Prostate gland (tissue), 2 donors: ENCODE results near the gene PPP4R2. TPM values are rescaled to one million over a fixed set of nuclear protein-coding genes. Genes with fewer than 3 reads are reported as not detected.

Experiments
- DNase-seq: peaks from one replicate; pipeline ENCODE4 v3.0.0-alpha.2; 2019; ENCODE audit warnings: low spot score
- H3K27ac ChIP-seq, 2 donors: fragments of 200-600 bp; sonication (generic); 2 replicates each; pipeline ENCODE4 v1.5.1; 2017 to 2019
- H3K27me3 ChIP-seq: fragments of 200-600 bp; sonication (generic); replicated peaks from 2 replicates; pipeline ENCODE4 v1.5.1; 2019; ENCODE audit not compliant: insufficient read depth
- H3K36me3 ChIP-seq, 2 donors: fragments of 200-600 bp; sonication (generic); 1 replicate in 1 of 2; 2 replicates in 1 of 2; pipeline versions ENCODE4 v1.5.1 to v1.8.1; 2017 to 2019
- H3K4me1 ChIP-seq: fragments of 200-600 bp; sonication (generic); replicated peaks from 2 replicates; pipeline ENCODE4 v1.5.1; 2019
- H3K4me3 ChIP-seq, 2 donors: fragments of 200-600 bp; sonication (generic); 2 replicates each; pipeline ENCODE4 v1.5.1; 2017 to 2019
- H3K9me3 ChIP-seq: fragments of 200-600 bp; sonication (generic); 2 replicates; pipeline ENCODE4 v1.5.1; 2017
- POLR2A ChIP-seq: fragments of 450-650 bp; IDR thresholded peaks from one replicate; pipeline ENCODE4 v1.6.1; 2016; ENCODE audit warnings: antibody characterized with exemption, mild to moderate bottlenecking
- POLR2AphosphoS5 ChIP-seq: sonication (generic); formaldehyde crosslinking; IDR thresholded peaks from one replicate; pipeline ENCODE4 v1.6.1; 2017; ENCODE audit warnings: antibody characterized with exemption
- WGBS: methylation state at CpG from one replicate; pipeline ENCODE4 v1.1.5; 2018; 5-methylcytosine and 5-hydroxymethylcytosine counted together
- intact Hi-C: fragments of 100-400 bp; cut with DNase I; formaldehyde crosslinking; loops from one replicate; pipeline ENCODE4 v1.14.2; 2022
- total RNA-seq, 2 donors: library from RNA; depleted of rRNA; stranded (reverse); fragments of >200 nt; gene quantifications; one replicate each; pipeline ENCODE4 v1.1.0, GENCODE V29; 2016
- TF ChIP-seq, protein P1 (sequence below), 4 experiments: fragments of 200-600 bp in 2 of 4; fragments of 450-650 bp in 2 of 4; sonication (generic) in 2 of 4; IDR thresholded peaks; 1 replicate in 3 of 4; 2 replicates in 1 of 4; pipeline ENCODE4 v1.5.1; 2016 to 2019; ENCODE audit warnings: antibody characterized with exemption in 4 of 4, mild to moderate bottlenecking in 2 of 4, moderate library complexity in 2 of 4

PPP4R2 gene
- total RNA-seq, 2 donors from 2014 or later = 29.6 to 41.8 TPM

DNA sequence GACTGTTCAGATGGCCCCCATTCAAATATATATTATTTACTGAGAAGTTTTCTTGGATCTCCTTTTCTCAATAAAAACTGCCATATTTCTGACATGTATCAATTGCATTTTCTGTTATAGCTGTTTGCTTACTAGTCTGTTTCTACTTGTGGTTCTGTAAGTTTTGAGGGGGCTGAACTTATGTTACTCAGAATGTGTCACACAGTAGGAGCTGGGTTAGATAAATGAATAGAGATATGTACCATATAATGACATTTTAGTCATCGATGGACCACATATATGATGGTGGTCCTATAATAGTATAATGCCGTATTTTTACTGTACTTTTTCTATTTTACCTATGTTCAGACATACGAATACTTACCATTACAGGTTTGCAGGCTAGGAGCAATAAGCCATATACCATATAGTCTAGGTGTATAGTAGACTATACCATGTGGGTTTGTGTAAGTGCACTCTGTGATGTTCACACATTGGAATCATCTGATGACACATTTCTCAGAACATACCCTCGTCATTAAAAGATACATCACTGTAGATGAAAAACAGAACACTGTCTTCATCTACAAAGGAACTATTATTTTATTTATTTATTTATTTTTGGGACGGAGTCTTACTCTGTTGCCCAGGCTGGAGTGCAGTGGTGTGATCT is 22.3 kb downstream of the PPP4R2 start:
- Histone ChIP-seq H3K36me3 (no peaks in the 10 kb centered on the region), H3K4me3 (no peak overlapping the region), H3K4me1 (no peaks in the 10 kb centered on the region), H3K27ac (no peak overlapping the region), H3K9me3 (no peaks in the 10 kb centered on the region), H3K27me3 (no peaks in the 10 kb centered on the region)
- TF ChIP-seq, protein P1, sequence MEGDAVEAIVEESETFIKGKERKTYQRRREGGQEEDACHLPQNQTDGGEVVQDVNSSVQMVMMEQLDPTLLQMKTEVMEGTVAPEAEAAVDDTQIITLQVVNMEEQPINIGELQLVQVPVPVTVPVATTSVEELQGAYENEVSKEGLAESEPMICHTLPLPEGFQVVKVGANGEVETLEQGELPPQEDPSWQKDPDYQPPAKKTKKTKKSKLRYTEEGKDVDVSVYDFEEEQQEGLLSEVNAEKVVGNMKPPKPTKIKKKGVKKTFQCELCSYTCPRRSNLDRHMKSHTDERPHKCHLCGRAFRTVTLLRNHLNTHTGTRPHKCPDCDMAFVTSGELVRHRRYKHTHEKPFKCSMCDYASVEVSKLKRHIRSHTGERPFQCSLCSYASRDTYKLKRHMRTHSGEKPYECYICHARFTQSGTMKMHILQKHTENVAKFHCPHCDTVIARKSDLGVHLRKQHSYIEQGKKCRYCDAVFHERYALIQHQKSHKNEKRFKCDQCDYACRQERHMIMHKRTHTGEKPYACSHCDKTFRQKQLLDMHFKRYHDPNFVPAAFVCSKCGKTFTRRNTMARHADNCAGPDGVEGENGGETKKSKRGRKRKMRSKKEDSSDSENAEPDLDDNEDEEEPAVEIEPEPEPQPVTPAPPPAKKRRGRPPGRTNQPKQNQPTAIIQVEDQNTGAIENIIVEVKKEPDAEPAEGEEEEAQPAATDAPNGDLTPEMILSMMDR (IDR thresholded peaks at IDR 0.05) = no peak
- TF ChIP-seq POLR2A (no peak), POLR2AphosphoS5 (no peak)
- DNase-seq = no peak
- 94% methylated on average over 5 of the region's 5 CpGs for WGBS
- intact Hi-C loops = no loop called here

DNA sequence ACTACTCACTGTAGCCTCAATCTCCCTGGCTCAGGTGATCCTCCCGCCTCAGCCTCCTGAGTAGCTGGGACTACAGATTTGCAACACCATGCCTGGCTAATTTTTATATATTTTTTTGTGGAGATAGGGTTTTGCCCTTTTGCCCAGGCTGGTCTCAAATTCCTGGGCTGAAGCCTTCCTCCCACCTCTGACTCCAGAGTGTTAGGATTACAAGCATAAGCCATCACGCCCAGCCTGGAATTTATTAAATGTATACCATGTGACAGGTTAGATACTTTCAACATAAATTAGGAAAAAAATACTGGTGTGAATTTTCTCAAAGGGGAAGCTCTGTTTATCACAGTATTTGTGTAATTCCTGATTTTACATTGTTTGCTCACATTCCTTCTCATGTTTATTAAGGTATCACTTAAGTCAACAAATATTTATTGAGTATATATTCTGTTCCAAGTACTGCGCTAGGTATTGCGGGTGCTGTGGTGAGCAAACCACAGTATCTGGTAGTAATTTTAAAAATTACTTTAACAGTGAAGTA is 24.8 kb downstream of the PPP4R2 start:
- Histone ChIP-seq H3K27ac (no peak overlapping the region), H3K36me3 (no peaks in the 10 kb centered on the region), H3K9me3 (no peaks in the 10 kb centered on the region), H3K4me3 (no peak overlapping the region), H3K4me1 (no peaks in the 10 kb centered on the region), H3K27me3 (no peaks in the 10 kb centered on the region)
- intact Hi-C loops = no loop called here
- no peak for DNase-seq
- no peak for TF ChIP-seq POLR2AphosphoS5
- TF ChIP-seq, protein P1 (IDR thresholded peaks at IDR 0.05) = no peak
- WGBS = 77% methylated on average over 4 of the region's 4 CpGs

DNA sequence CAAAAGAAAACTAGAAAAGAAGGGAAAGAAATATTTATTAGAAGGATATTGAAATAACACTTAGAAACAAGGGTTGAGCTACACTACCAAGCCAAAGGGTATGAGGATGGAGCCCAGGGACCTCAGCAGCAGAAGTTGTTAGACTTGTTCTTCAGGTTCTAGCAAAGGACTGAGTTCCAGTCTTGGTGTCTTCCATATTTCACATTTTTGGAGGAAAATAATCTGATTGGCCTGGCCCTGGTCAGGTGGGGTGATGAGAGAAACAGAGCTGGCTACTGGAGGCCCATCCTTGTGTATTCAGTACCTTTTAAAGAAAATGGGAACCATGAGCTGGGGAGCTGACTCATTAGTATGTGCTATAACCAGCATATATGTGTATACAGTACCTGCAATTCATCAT is 28.2 kb downstream of the PPP4R2 start:
- no peak overlapping the region for H3K27ac ChIP-seq
- no peaks in the 10 kb centered on the region for H3K27me3 ChIP-seq
- no peak overlapping the region for H3K4me3 ChIP-seq
- intact Hi-C loops = no loop called here
- H3K9me3 ChIP-seq = no peaks in the 10 kb centered on the region
- DNase-seq = no peak
- TF ChIP-seq POLR2A = no peak
- TF ChIP-seq POLR2AphosphoS5 = no peak
- TF ChIP-seq, protein P1 (IDR thresholded peaks at IDR 0.05) = no peak
- H3K4me1 ChIP-seq = no peaks in the 10 kb centered on the region
- no peaks in the 10 kb centered on the region for H3K36me3 ChIP-seq

DNA sequence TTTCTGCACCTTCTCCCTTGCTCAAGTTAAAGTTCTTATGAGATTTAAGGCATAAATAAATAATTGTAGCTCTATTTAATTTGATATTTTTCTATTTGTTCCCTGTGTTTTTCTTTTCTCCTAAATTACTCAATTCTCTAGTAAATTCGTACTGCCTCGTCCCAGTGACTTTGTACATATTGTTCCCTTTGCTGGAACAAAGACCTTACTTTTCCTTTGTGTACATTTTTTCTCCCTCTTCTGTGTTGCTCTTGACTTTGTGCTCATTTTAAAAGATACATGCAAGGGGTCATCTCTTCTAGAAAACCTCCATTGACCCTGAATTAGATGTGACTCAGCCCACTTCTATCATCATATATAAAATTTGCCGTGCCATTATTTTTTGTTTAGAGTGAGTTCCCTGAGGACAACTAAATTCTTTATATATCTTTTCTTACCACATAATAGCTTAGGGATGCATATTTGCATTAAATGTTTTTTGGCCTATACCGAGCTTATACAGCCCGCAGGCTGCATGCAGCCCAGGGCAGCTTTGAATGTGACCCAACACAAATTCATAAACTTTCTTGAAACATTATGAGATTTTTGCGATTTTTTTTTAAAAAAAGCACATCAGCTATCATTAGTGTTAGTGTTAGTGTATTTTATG is 29.6 kb downstream of the PPP4R2 start:
- TF ChIP-seq POLR2A (no peak), POLR2AphosphoS5 (no peak)
- TF ChIP-seq, protein P1 (IDR thresholded peaks at IDR 0.05) = no peak
- H3K4me3 ChIP-seq = no peak overlapping the region
- WGBS = 62% methylated on average over 6 of the region's 6 CpGs
- no peaks in the 10 kb centered on the region for H3K9me3 ChIP-seq
- H3K4me1 ChIP-seq = no peaks in the 10 kb centered on the region
- no peaks in the 10 kb centered on the region for H3K36me3 ChIP-seq
- no peak for DNase-seq
- no peak overlapping the region for H3K27ac ChIP-seq
- intact Hi-C loops = no loop called here
- no peaks in the 10 kb centered on the region for H3K27me3 ChIP-seq

DNA sequence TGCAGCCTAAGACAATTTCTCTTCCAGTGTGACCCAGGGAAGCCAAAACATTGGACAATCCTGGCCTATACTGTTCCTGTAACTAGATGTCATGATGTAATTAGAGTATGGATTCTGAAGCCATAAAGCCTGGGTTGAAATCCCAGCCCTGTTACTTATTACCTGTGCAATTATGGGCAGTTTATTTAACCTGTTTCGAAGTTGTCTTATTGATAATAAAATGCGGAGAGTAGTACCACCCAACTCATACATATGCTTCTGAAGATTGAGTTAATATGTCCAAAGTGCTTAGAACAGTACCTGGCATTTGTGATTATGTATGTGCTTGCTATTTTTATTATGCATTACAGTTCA is 30.1 kb downstream of the PPP4R2 start:
- Histone ChIP-seq H3K4me3 (no peak overlapping the region), H3K9me3 (no peaks in the 10 kb centered on the region), H3K27ac (no peak overlapping the region), H3K36me3 (no peaks in the 10 kb centered on the region), H3K4me1 (no peaks in the 10 kb centered on the region), H3K27me3 (no peaks in the 10 kb centered on the region)
- WGBS = 97% methylated on average over 2 of the region's 2 CpGs
- no peak for TF ChIP-seq POLR2AphosphoS5
- TF ChIP-seq POLR2A = no peak
- TF ChIP-seq, protein P1 (IDR thresholded peaks at IDR 0.05) = no peak
- intact Hi-C loops = no loop called here
- DNase-seq = no peak
